Left ventricle myocardium inferior (tissue), 1 donor: ENCODE results near the gene ZYG11B. TPM values are rescaled to one million over a fixed set of nuclear protein-coding genes. Genes with fewer than 3 reads are reported as not detected.
"Not testable (repeated sequence)": the region's sequence is repeated elsewhere in the genome, so short reads cannot be mapped to it uniquely, and the experiment has no call there.

Source experiments
- DNase-seq: peaks from one replicate; pipeline ENCODE4 v3.0.0-alpha.2; 2020
- H3K27ac ChIP-seq: fragments of 200-600 bp; replicated peaks from 2 replicates; pipeline ENCODE4 v1.8.0; 2021
- H3K27me3 ChIP-seq: fragments of 200-600 bp; 2 replicates; pipeline ENCODE4 v1.8.0; 2021; ENCODE audit warnings: low read depth
- H3K36me3 ChIP-seq: fragments of 200-600 bp; 2 replicates; pipeline ENCODE4 v1.8.0; 2021
- H3K4me1 ChIP-seq: fragments of 200-600 bp; 2 replicates; pipeline ENCODE4 v1.8.0; 2021
- H3K4me3 ChIP-seq: fragments of 200-600 bp; 2 replicates; pipeline ENCODE4 v1.8.0; 2021; ENCODE audit warnings: mild to moderate bottlenecking, moderate library complexity
- H3K9me3 ChIP-seq: fragments of 200-600 bp; replicated peaks from 2 replicates; pipeline ENCODE4 v1.8.0; 2021
- CTCF ChIP-seq: fragments of 200-600 bp; IDR thresholded peaks from 2 replicates; pipeline ENCODE4 v1.8.0; 2021; ENCODE audit warnings: antibody characterized with exemption, mild to moderate bottlenecking, borderline replicate concordance
- intact Hi-C: fragments of 100-400 bp; cut with micrococcal nuclease; formaldehyde crosslinking; loops from one replicate; pipeline ENCODE4 v1.11.0; 2022
- total RNA-seq: library from RNA; stranded (reverse); fragmentation: NEBNext Ultra II Directional; extraction: Animal tissue kit (Norgen Biotek cat#: 25700); gene quantifications from one replicate; pipeline ENCODE4 v1.2.1, GENCODE V29; 2021
- donor health status: DM: no; HTN: yes; CAD: no; lungs with severe emphysema.

Gene ZYG11B
- total RNA-seq, 1 donor from 2014 or later, result 68.3 TPM

- intact Hi-C loops, result no loop called here
- no peak for TF ChIP-seq CTCF
- H3K27me3 ChIP-seq, result no peaks in the 10 kb centered on the region
- H3K4me3 ChIP-seq, result no peak overlapping the region
- peaks cover 5% of the 10 kb centered on the region for H3K4me1 ChIP-seq
- peak overlapping the region; percentile 28 for H3K27ac ChIP-seq
- no peak for DNase-seq
- H3K36me3 ChIP-seq, result peaks cover 52% of the 10 kb centered on the region
- H3K9me3 ChIP-seq, result no peaks in the 10 kb centered on the region
Measured at GRCh38 chr1:52795464-52795863, 69.2 kb downstream of the ZYG11B start.

GRCh38 chr1:52798331-52798730, 72.1 kb downstream of the ZYG11B start:
- intact Hi-C loops, result no loop called here
- no peaks in the 10 kb centered on the region for H3K9me3 ChIP-seq
- H3K27me3 ChIP-seq, result no peaks in the 10 kb centered on the region
- no peak overlapping the region for H3K27ac ChIP-seq
- H3K4me1 ChIP-seq, result peaks cover 5% of the 10 kb centered on the region
- no peak overlapping the region for H3K4me3 ChIP-seq
- no peak for DNase-seq
- peaks cover 44% of the 10 kb centered on the region for H3K36me3 ChIP-seq
- TF ChIP-seq CTCF, result no peak

- Histone ChIP-seq H3K27ac (no peak overlapping the region), H3K36me3 (peaks cover 47% of the 10 kb centered on the region), H3K9me3 (no peaks in the 10 kb centered on the region), H3K27me3 (no peaks in the 10 kb centered on the region), H3K4me3 (no peak overlapping the region), H3K4me1 (no peaks in the 10 kb centered on the region)
- TF ChIP-seq CTCF, result no peak
- no peak for DNase-seq
- intact Hi-C loops, result no loop called here
Measured at GRCh38 chr1:52801011-52801410, 74.8 kb downstream of the ZYG11B start.

DNA sequence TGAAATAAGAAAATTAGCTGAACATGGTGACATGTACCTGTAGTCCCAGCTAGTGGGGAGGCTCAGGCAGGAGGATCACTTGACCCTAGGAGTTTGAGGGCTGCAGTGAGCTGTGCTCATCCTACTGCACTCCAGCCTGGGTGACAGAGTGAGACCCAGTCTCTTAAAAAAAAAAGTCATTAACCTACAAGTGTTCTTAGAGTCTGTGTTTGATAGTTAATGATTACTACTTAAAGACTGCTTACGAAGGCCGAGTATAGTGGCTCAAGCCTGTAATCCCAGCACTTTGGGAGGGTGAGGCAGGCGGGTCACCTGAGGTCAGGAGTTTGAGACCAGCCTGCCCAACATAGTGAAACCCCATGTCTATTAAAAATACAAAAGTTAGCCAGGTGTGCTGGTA, 77.8 kb downstream of the ZYG11B start:
- H3K27me3 ChIP-seq, intact Hi-C loops, H3K4me3 ChIP-seq, H3K9me3 ChIP-seq, H3K4me1 ChIP-seq, DNase-seq, H3K27ac ChIP-seq: not testable (repeated sequence)
- peaks cover 45% of the 10 kb centered on the region for H3K36me3 ChIP-seq

- Histone ChIP-seq H3K27me3 (no peaks in the 10 kb centered on the region), H3K9me3 (no peaks in the 10 kb centered on the region), H3K27ac (no peak overlapping the region), H3K36me3 (peaks cover 79% of the 10 kb centered on the region), H3K4me3 (no peak overlapping the region), H3K4me1 (no peaks in the 10 kb centered on the region)
- DNase-seq, result no peak
- intact Hi-C loops, result no loop called here
- no peak for TF ChIP-seq CTCF
Measured at GRCh38 chr1:52814465-52814864, 88.2 kb downstream of the ZYG11B start.

DNA sequence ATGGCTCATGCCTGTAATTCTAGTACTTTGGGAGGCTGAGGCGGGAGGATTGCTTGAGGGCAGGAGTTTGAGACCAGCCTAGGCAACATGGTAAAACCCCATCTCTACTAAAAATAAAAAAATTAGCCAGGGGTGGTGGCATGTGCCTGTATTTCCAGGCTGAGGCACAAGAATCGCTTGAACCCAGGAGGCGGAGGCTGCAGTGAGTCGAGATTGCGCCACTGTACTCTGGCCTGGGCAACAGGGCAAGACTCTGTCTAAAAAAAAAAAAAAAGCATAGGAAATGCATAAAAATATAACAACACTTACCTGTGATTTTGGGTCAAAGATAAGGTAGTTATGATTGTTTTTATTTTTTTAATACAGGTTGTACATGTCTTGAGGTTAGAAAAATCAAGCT, 94.6 kb downstream of the ZYG11B start:
- H3K4me1 ChIP-seq, DNase-seq, intact Hi-C loops, H3K27me3 ChIP-seq, H3K4me3 ChIP-seq, H3K27ac ChIP-seq, H3K9me3 ChIP-seq: not testable (repeated sequence)
- peaks cover 70% of the 10 kb centered on the region for H3K36me3 ChIP-seq

GRCh38 chr1:52825868-52826267, 99.6 kb downstream of the ZYG11B start:
- Histone ChIP-seq H3K4me1 (no peaks in the 10 kb centered on the region), H3K9me3 (no peaks in the 10 kb centered on the region), H3K4me3 (no peak overlapping the region), H3K36me3 (peaks cover 22% of the 10 kb centered on the region), H3K27me3 (no peaks in the 10 kb centered on the region), H3K27ac (no peak overlapping the region)
- intact Hi-C loops, result no loop called here
- DNase-seq, result no peak
- no peak for TF ChIP-seq CTCF
